LNCAP (cell line): ENCODE results near the gene ASCL2.

Experiments
- CTCF ChIP-seq: fragments of 450-650 bp; IDR thresholded peaks from 2 replicates; pipeline ENCODE4 v1.5.1; 2017; ENCODE audit warnings: mild to moderate bottlenecking

ASCL2 gene

GRCh38 chr11:2223153-2223794, 47.1 kb downstream of the ASCL2 start:
- no peak for TF ChIP-seq CTCF

GRCh38 chr11:2222451-2222850, 47.9 kb downstream of the ASCL2 start:
- no peak for TF ChIP-seq CTCF

- TF ChIP-seq CTCF = no peak
Observed at GRCh38 chr11:2221591-2221990, 48.8 kb downstream of the ASCL2 start.

GRCh38 chr11:2221024-2221423, 49.4 kb downstream of the ASCL2 start:
- no peak for TF ChIP-seq CTCF

- no peak for TF ChIP-seq CTCF
Observed at GRCh38 chr11:2220173-2220771, 50.1 kb downstream of the ASCL2 start.

GRCh38 chr11:2219318-2220017, 50.9 kb downstream of the ASCL2 start:
- no peak for TF ChIP-seq CTCF
